DND-41 (cell line): ENCODE results near the gene TOP3A.

Source experiments
- ATAC-seq: fragments of 200-7000 bp; cut with Tn5 transposase; 3 replicates; pipeline ENCODE4 v1.9.1; 2021; ENCODE audit warnings: low read depth; ENCODE audit not compliant: insufficient read depth
- DNase-seq: peaks from one replicate; pipeline ENCODE4 v3.0.0-alpha.2; 2020
- H2AFZ ChIP-seq: 2 replicates; pipeline ENCODE4 v1.6.0; 2012; ENCODE audit warnings: low read depth, low read length
- H3K27ac ChIP-seq: 2 replicates; pipeline ENCODE4 v1.5.1; 2012; ENCODE audit warnings: low read length, inconsistent platforms
- H3K27me3 ChIP-seq: fragments of 200-600 bp; sonication (generic); 2 replicates; pipeline ENCODE4 v1.6.0; 2012; ENCODE audit warnings: low read length, mild to moderate bottlenecking, inconsistent platforms; ENCODE audit not compliant: insufficient read depth, poor library complexity
- H3K36me3 ChIP-seq: 2 replicates; pipeline ENCODE4 v1.5.1; 2012; ENCODE audit warnings: low read length, inconsistent platforms; ENCODE audit not compliant: insufficient read depth
- H3K4me1 ChIP-seq: 2 replicates; pipeline ENCODE4 v1.5.1; 2012; ENCODE audit warnings: mild to moderate bottlenecking, low read length; ENCODE audit not compliant: insufficient read depth
- H3K4me2 ChIP-seq: 2 replicates; pipeline ENCODE4 v1.6.0; 2012; ENCODE audit warnings: mild to moderate bottlenecking, moderate library complexity, low read length, inconsistent platforms; ENCODE audit not compliant: insufficient read depth
- H3K4me3 ChIP-seq, 2 experiments: fragments of 200-600 bp in 1 of 2; shearing (Covaris generic) in 1 of 2; 2 replicates each; pipeline ENCODE4 v1.5.1; 2012 to 2016; ENCODE audit warnings: inconsistent platforms in 2 of 2, low read length in 2 of 2, mild to moderate bottlenecking in 2 of 2, low read depth in 1 of 2, moderate library complexity in 1 of 2
- H3K79me2 ChIP-seq: 2 replicates; pipeline ENCODE4 v1.6.0; 2012; ENCODE audit warnings: low read length, inconsistent platforms; ENCODE audit not compliant: insufficient read depth
- H3K9ac ChIP-seq: 2 replicates; pipeline ENCODE4 v1.6.0; 2012; ENCODE audit warnings: low read depth, mild to moderate bottlenecking, inconsistent platforms, low read length, moderate library complexity
- H3K9me3 ChIP-seq: 2 replicates; pipeline ENCODE4 v1.5.1; 2012; ENCODE audit warnings: low read length, moderate library complexity, mild to moderate bottlenecking, inconsistent platforms; ENCODE audit not compliant: insufficient read depth, severe bottlenecking
- H4K20me1 ChIP-seq: 2 replicates; pipeline ENCODE4 v1.6.0; 2012; ENCODE audit warnings: low read length; ENCODE audit not compliant: insufficient read depth
- CTCF ChIP-seq: IDR thresholded peaks from 2 replicates; pipeline ENCODE4 v1.5.1; 2012; ENCODE audit warnings: borderline replicate concordance, low read length, moderate library complexity, mild to moderate bottlenecking; ENCODE audit not compliant: poor library complexity, severe bottlenecking; ENCODE audit errors: extremely low read depth
- EZH2 ChIP-seq: IDR thresholded peaks from 3 replicates; pipeline ENCODE4 v1.6.1; 2012; ENCODE audit warnings: borderline replicate concordance, low read depth, mild to moderate bottlenecking, moderate library complexity, low read length, inconsistent platforms; ENCODE audit not compliant: severe bottlenecking

The TOP3A gene

GRCh38 chr17:18246109-18246725 lies 68.6 kb downstream of the TOP3A start:
- no peaks in the 10 kb centered on the region for H3K4me1 ChIP-seq
- no peak overlapping the region for H2AFZ ChIP-seq
- H3K9ac ChIP-seq = no peak overlapping the region
- no peaks in the 10 kb centered on the region for H3K9me3 ChIP-seq
- DNase-seq (no peak), ATAC-seq (no peak)
- H3K4me2 ChIP-seq = no peak overlapping the region
- no peak overlapping the region for H3K27ac ChIP-seq
- no peak overlapping the region for H3K4me3 ChIP-seq
- H4K20me1 ChIP-seq = peaks cover 11% of the 10 kb centered on the region
- TF ChIP-seq CTCF (no peak), EZH2 (no peak)
- H3K79me2 ChIP-seq = no peaks in the 10 kb centered on the region
- H3K27me3 ChIP-seq = no peaks in the 10 kb centered on the region
- peaks cover 88% of the 10 kb centered on the region for H3K36me3 ChIP-seq

GRCh38 chr17:18245038-18245776 lies 69.6 kb downstream of the TOP3A start:
- H3K4me3 ChIP-seq = no peak overlapping the region
- H3K36me3 ChIP-seq = peaks cover 83% of the 10 kb centered on the region
- no peak for DNase-seq
- H4K20me1 ChIP-seq = peaks cover 11% of the 10 kb centered on the region
- no peaks in the 10 kb centered on the region for H3K9me3 ChIP-seq
- no peaks in the 10 kb centered on the region for H3K27me3 ChIP-seq
- H3K79me2 ChIP-seq = no peaks in the 10 kb centered on the region
- no peak overlapping the region for H2AFZ ChIP-seq
- H3K4me1 ChIP-seq = no peaks in the 10 kb centered on the region
- H3K9ac ChIP-seq = no peak overlapping the region
- TF ChIP-seq CTCF (no peak), EZH2 (no peak)
- H3K4me2 ChIP-seq = no peak overlapping the region
- no peak overlapping the region for H3K27ac ChIP-seq
- no peak for ATAC-seq

DNA sequence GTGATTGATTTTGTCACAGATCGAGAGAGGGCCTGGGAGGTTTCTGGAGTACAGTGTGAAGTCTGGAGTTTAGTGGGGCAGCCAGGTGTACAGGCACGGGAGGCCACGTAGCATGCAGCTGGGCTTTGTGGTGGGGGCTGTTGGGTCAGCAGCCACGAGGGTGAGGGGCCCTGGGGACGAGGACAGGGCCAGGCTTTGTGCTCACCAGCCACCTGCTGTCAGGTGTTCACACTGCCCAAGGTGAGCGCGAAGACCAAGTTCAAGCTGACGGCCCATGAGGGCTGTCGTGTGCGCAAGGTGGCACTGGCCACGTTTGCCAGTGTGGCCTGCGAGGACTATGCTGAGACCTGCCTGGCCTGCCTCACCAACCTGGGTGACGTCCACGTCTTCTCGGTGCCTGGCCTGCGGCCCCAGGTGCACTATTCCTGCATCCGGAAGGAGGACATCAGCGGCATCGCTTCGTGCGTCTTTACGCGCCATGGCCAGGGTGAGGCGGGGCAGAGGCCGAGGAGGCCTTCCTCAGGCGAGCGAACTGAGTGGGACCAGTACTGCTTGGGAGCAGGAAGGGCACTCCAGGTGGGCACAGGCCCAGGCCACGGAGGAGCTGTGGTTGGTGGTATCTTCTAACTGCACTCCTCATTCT lies 73.4 kb downstream of the TOP3A start:
- peaks cover 70% of the 10 kb centered on the region for H3K36me3 ChIP-seq
- no peak overlapping the region for H3K4me2 ChIP-seq
- TF ChIP-seq EZH2 (no peak), CTCF (no peak)
- no peaks in the 10 kb centered on the region for H3K27me3 ChIP-seq
- no peak overlapping the region for H3K27ac ChIP-seq
- ATAC-seq = no peak
- H4K20me1 ChIP-seq = 0 out of 2 replicates have a peak, but pooled peaks cover 3% of the 10 kb centered on the region
- no peak for DNase-seq
- H3K4me3 ChIP-seq = no peak overlapping the region
- no peak overlapping the region for H3K9ac ChIP-seq
- H2AFZ ChIP-seq = no peak overlapping the region
- no peaks in the 10 kb centered on the region for H3K4me1 ChIP-seq
- no peaks in the 10 kb centered on the region for H3K79me2 ChIP-seq
- no peaks in the 10 kb centered on the region for H3K9me3 ChIP-seq
